NCI-H1092 treated with DMSO at 0.1 percent for 48 hours (cell line): ENCODE data around the gene ZNF407.
A peak's percentile ranks its signal among the peaks of the same experiment; 100 is the strongest.

ENCODE experiments used
- DNase-seq: peaks from one replicate; lab custom pipeline; 2025; lab: John Stamatoyannopoulos, UW

Gene ZNF407

GRCh38 chr18:74876630-74877243, 279.1 kb downstream of the ZNF407 start:
- no peak for DNase-seq

- DNase-seq: no peak
Measured at GRCh38 chr18:74878267-74878666, 280.6 kb downstream of the ZNF407 start.

GRCh38 chr18:74880706-74881278, 283.1 kb downstream of the ZNF407 start:
- DNase-seq: no peak

- DNase-seq: peak; percentile 22
Measured at GRCh38 chr18:74892066-74892627, 294.5 kb downstream of the ZNF407 start.

GRCh38 chr18:74895686-74896085, 298.0 kb downstream of the ZNF407 start:
- no peak for DNase-seq

GRCh38 chr18:74896390-74896991, 298.8 kb downstream of the ZNF407 start:
- peak; percentile 90 for DNase-seq

- DNase-seq: no peak
Measured at GRCh38 chr18:74897971-74898657, 300.4 kb downstream of the ZNF407 start.

GRCh38 chr18:74898965-74899364, 301.3 kb downstream of the ZNF407 start:
- peak; percentile 88 for DNase-seq

- peak; percentile 98 for DNase-seq
Measured at GRCh38 chr18:74899554-74899953, 301.9 kb downstream of the ZNF407 start.

- DNase-seq: peak; percentile 65
Measured at GRCh38 chr18:74901362-74902146, 303.9 kb downstream of the ZNF407 start.

- peak; percentile 86 for DNase-seq
Measured at GRCh38 chr18:74902147-74902455, 304.4 kb downstream of the ZNF407 start.

GRCh38 chr18:74905247-74905646, 307.6 kb downstream of the ZNF407 start:
- DNase-seq: peak; percentile 99

GRCh38 chr18:74906184-74906583, 308.5 kb downstream of the ZNF407 start:
- peak; percentile 84 for DNase-seq

- DNase-seq: no peak
Measured at GRCh38 chr18:74914052-74914591, 316.5 kb downstream of the ZNF407 start.

- DNase-seq: no peak
Measured at GRCh38 chr18:74914648-74915047, 317.0 kb downstream of the ZNF407 start.

- no peak for DNase-seq
Measured at GRCh38 chr18:74916773-74917393, 319.2 kb downstream of the ZNF407 start.

GRCh38 chr18:74918276-74918790, 320.7 kb downstream of the ZNF407 start:
- DNase-seq: no peak

GRCh38 chr18:74921057-74921820, 323.6 kb downstream of the ZNF407 start:
- DNase-seq: no peak

GRCh38 chr18:74926051-74926450, 328.4 kb downstream of the ZNF407 start:
- DNase-seq: no peak
